Testis (tissue), 2 donors: ENCODE measurements around the gene RND1.
"Not testable (repeated sequence)": the region's sequence is repeated elsewhere in the genome, so short reads cannot be mapped to it uniquely, and the experiment has no call there.

Experiments used
- CTCF ChIP-seq, 3 experiments: fragments of 450-650 bp in 2 of 3; fragments of 200-600 bp in 1 of 3; sonication (generic) in 1 of 3; IDR thresholded peaks; one replicate each; pipeline ENCODE4 v1.5.1; 2016 to 2019; ENCODE audit warnings: antibody characterized with exemption in 3 of 3, mild to moderate bottlenecking in 2 of 3, moderate library complexity in 1 of 3
- POLR2A ChIP-seq: fragments of 450-650 bp; IDR thresholded peaks from one replicate; pipeline ENCODE4 v1.6.1; 2017; ENCODE audit warnings: antibody characterized with exemption, mild to moderate bottlenecking, moderate library complexity

- TF ChIP-seq CTCF (IDR thresholded peaks at IDR 0.05); POLR2A: not testable (repeated sequence)
These were observed 7.9 kb upstream of the RND1 start for GRCh38 chr12:48873534-48873933.
